Activated gamma-delta T cell treated with Interleukin-2 at 50 U/mL for 16 hours (primary cell): ENCODE results near the gene PATJ.

Experiments used
- DNase-seq: peaks from one replicate; pipeline ENCODE4 v3.0.0-alpha.2; 2020

Gene PATJ

GRCh38 chr1:62064829-62065407 is 322.6 kb downstream of the PATJ start:
- DNase-seq = no peak

DNA sequence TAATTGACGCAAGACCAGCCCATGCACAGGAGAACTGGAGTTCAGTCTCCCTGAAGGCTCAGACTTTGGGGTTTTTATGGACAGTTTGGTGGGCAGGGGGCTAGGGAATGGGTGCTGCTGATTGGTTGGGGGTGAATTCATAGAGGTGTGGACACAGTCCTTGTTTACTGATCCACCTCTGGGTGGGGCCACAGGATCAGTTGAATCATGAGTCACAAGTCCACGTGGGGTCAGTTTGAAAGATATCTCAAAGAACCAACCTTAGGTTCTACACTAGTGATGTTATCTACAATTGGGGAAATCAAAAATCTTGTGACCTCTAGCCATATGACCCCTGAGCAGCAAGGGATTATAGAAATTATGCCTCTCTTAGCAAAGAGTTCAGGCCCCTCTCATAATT is 324.4 kb downstream of the PATJ start:
- DNase-seq = no peak

DNA sequence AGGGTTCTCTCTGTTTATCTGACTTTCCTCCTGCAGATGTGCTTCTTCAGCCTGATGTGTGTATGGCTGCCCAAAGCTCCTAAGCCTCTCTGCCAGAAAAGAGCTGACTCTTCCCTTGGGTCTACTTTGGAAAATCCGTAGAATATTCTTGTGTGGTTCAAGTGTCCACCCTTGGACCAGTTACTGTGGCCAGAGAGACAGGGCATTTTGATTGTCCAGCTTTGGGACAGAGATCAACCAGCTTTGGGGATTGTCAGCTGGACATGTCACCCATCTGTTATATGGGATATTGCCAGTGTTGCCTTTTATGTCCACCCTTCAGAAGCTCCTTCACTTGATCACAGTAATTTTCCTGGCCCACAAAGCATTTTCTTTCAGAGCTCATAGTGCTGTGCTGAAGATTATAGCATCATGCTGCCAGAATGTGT is 326.1 kb downstream of the PATJ start:
- DNase-seq = no peak

DNA sequence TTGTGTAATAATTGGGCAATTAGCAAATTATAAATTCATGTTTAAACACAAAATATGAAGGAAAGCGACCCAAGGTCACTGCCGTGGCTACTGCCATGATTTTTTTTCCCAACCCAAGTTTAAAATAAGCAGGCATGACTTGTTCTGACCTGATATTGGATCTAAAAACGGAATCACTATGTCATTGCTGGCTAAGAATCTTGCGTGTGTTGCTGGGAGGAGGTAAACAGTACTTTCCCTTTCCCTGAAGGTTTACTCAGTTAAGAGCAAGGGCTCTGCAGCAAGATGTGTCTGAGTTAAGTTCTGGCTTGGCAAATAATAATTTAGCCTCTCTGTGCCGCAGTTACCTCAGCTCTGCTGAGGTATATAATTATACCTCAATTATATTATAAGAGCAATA is 326.7 kb downstream of the PATJ start:
- DNase-seq = no peak

DNA sequence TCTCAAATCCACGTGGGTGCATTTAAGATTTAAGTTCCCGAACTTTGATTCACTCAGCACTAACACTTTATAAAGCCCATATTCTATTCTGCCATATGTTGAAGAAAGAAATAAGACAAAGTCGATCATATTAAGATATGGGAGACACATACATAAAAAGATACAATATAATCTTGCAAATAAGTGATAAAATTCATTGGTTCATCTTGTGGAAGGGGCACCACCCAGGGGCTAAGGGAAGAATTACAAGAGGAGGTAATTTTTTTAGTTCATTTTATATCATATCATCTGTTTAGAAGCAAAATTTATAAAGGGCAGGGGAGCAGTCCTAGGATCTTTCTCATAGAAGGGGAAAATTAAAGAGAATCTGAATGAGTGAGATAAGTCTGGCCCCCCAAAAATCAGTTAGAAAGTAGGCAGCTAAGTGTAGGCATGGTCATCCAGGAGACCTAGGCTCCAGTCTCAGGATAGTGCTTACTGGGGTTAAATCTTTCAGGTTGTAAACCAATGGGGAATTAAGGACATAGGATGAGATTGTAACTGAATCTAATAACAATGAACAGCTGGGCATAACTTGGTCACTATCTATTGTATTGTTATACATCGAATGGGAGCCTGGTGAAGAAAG is 328.2 kb downstream of the PATJ start:
- DNase-seq = no peak

- DNase-seq = no peak
Observed at GRCh38 chr1:62071695-62072094, 329.4 kb downstream of the PATJ start.

DNA sequence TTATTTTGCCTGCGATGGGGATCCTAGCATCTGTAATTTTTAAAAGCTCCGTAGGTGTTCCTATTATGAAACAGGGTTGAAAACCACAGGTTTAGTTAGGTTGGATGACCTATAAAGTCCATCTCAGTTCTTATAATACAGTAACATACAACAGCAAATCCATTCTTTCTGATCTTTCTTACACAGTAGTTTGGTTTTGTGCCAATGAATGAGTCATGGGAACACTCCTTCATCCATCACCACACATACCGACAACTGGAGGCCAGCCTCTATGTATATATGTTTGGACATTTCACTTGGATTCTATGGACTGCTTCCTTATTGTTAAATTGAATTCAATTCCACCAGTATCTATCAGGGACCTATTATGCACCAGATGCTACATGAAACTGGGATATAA is 334.0 kb downstream of the PATJ start:
- DNase-seq = no peak

DNA sequence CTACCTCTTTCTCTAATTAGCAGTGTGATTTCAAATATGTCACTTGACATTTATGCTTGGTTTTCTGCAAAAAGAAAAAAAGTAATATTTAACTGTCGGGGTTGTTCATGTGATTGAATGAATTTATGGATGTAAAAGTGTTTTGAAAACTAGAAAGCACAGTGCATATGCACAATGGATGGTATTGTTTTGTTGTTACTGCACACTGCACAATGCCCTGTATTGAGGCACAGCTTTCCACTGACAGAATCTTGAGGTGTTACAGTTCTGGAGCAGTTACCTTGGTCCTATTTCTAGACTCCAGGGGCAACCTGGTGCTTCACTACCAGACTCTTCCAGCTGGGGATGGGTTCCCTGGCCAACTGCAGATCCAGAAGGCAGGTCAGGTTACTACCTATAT is 335.5 kb downstream of the PATJ start:
- no peak for DNase-seq

- DNase-seq = peak; percentile 6
Observed at GRCh38 chr1:62082456-62083363, 340.4 kb downstream of the PATJ start.

GRCh38 chr1:62084310-62084890 is 342.1 kb downstream of the PATJ start:
- DNase-seq = no peak

- DNase-seq = no peak
Observed at GRCh38 chr1:62088439-62088838, 346.2 kb downstream of the PATJ start.

DNA sequence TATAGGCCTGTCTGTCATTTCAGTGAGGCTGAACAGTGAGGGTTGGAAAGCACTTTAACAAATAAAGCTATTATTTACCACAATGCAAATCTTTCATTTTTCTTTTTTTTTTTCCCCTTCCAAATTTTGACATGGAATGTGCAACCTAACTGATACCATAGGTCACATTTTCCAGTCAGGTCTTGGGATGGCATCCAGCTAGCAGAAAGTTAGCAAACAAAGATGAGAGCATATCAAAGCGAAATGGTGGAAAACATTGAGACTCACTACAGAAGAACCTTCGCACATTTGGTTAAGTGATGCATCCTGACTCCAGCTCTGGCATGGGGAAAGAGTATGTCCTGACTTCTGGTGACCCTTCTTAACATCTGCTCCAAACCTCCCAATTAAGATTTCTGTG is 347.3 kb downstream of the PATJ start:
- DNase-seq = no peak

DNA sequence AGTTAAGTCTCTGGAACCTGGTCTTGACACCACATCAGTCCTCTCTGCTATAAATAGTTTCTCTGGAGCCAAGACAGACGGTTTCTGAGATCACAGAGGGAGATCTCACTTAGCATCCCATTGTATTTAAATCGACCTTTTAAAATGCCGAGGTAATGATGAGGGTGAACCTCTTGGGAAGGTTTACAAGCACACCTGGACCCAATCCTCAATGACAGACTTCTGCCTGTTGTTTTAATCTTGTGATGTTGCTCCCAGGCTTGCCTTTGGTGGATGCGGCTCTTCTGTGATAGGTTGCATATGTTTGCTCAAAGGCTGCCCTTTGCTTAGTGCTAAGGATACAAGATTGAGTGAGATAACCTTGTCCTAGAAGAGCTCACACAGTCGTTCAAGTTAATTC is 347.7 kb downstream of the PATJ start:
- DNase-seq = no peak

GRCh38 chr1:62092110-62092509 is 349.8 kb downstream of the PATJ start:
- no peak for DNase-seq

DNA sequence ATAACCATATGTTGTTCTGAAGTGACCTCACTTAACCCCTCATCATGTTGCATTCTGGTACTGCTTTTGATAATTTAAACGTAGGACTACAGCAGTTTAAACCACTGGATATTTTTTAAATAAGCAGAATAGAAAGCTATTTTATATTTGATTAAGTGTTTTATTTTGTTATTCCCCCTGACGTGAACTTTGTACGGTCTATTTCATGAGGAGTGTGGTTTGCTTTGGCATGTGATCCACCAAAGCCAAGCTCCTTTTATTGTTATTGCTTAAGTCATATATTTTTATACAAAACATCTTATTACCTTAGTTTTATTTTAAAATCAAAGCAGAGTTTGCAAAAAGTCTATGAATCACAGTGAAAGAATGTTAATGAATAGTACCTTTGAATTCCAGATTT is 351.0 kb downstream of the PATJ start:
- no peak for DNase-seq

GRCh38 chr1:62097464-62097863 is 355.2 kb downstream of the PATJ start:
- DNase-seq = no peak

DNA sequence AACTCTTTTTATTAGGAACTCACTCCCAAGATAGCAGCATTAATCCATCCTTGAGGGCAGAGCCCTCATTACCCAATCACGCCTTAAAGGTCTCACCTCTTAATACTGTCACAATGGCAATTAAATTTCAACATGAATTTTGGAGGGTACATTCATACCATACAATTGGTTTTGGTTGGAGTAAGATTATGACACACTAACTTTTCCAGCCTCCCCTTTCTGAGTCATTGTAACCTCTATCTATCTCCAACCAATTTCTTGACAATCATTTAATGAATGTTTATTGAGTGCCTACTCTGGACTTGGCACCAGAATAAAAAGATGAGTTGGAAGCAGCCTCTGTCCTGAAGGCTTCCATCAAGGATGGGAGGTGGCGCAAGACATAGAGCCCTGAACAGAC is 358.2 kb downstream of the PATJ start:
- DNase-seq = no peak

DNA sequence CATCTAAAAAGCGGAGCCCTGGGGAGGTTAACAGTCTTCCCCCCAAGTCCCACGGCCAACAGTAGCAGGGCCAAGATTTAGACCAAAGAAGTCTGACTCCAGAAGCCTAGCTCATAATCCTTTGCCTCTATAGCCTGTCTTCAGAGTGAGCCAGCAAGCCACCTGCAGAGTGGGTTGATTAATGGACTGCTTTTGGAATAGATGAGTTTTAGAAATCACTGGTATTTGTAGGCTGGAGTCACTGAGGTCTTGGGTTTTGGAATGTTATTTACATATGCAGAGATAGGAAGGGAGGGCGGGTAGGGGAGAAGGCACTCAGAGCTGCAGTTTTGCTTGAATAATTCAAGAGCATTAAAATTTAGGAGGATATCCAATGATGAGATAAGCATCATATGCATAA is 361.6 kb downstream of the PATJ start:
- DNase-seq = no peak

GRCh38 chr1:62107923-62108322 is 365.6 kb downstream of the PATJ start:
- DNase-seq = no peak

DNA sequence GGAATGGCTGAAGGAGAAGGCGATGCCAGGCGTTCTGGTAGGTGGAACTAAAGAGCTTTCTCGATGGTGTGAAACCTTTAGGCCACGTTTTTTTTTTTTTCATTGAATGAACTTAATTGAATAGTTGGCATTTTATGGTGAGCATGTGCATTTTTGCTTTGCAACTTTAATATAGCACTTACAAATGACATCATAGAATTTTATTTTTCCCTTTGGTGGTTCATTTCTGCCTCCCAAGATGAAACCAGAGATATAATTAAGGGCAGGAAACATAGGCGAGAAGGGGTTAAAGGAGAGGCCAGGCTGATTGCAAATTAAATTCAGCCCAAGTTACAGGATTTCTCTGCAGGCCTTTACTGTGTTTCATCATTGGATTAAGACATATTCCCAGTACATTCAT is 366.8 kb downstream of the PATJ start:
- no peak for DNase-seq

DNA sequence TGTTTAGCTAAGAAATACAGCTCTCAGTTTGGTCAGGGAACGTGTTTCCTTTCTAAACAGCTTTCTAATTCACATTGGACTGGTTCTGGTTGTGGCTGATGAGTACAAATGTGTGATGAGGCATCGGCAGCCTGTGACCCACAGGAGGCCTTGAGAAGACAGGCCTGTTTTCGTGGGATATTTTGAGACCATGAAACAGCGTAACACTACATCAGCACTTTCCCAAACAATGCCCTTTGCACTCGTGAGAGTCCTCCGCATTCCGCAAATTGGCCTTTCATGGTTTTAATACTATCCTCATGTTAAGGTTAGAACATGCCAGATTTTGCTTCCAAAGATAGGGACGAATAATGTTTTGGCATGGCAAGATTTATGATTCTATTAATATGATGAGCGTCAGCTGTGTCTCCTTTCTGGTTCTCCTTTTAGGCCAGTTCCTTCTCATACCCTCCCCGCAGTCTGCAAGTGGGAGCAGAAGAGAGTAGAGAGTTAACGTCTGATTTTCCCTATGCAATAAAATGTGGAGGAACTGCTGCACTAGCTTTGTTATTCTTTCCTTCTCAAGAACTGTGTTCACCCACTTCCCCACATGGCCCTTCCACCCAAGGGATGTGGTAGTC is 368.0 kb downstream of the PATJ start:
- no peak for DNase-seq

DNA sequence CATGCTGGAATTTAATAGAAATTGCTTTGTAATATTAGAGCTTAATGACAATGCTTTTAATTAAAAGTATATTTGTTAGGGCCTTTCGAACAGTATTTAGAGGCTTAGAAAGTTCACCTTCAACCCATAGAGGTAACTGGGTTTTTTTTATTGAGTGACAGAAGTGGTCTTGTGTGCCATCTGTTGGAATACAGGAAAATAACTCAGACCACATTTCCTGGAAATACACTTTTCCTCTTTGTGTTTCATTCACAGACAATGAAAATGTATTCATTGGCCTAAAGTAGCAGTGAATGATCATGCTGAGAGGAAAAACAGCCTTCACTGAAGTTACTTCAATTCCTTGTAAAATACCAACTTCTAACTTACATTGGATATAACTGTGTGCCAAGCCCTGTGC is 368.8 kb downstream of the PATJ start:
- DNase-seq = no peak

DNA sequence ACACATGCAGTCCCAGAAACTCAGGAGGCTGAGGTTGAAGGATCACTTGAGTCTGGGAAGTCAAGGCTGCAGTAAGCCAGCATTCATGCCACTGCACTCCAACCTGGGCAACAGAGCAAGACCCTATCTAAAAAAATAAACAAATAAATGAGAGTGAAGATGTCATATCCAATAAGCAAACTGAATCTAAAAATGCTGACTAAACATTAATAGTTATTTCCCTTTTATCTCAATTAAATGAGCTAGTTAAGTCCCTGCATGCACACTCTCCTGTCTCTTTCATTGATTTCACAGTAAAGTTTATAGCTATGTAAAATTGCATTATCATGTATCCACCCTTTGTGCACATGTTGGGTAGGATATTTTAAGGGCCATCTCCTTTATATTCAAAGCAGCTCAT is 371.2 kb downstream of the PATJ start:
- DNase-seq = no peak
